MV-4-11 (cell line): Measurements from ENCODE around the gene TCAP.
"Not testable (repeated sequence)": the region's sequence is repeated elsewhere in the genome, so short reads cannot be mapped to it uniquely, and the experiment has no call there.

Experiments
- DNase-seq: peaks from one replicate; lab custom pipeline; 2025; lab: John Stamatoyannopoulos, UW

The TCAP gene

DNA sequence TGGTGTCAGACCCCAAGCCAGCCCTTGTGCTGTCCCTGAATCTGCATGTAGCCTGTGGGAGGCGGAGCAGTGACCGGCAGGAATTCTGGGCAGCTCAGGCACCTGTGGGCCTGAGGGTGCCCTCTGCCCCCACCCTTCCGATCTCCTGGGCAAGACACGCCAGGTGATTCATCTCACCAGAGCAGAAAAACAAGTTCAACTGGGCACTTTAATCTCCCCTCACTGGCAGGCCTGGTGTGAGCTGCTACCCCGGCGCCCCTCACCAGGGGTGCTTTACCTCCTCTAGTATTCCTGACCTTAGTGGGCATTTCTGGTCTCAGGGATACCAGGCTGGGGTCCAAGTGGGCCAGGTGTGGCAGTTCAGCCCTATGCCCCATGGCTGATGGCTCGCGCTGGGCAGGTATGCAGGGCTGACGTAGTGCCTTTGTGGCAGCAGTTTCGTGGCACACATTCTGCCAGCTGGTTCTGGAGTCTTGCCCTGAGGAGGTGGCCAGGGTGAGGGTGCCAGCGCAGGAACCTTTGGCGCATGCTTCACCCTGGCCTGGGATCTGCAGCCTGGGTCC, 40.7 kb downstream of the TCAP start:
- DNase-seq, result no peak

- DNase-seq, result no peak
Observed at GRCh38 chr17:39706383-39706782, 41.2 kb downstream of the TCAP start.

DNA sequence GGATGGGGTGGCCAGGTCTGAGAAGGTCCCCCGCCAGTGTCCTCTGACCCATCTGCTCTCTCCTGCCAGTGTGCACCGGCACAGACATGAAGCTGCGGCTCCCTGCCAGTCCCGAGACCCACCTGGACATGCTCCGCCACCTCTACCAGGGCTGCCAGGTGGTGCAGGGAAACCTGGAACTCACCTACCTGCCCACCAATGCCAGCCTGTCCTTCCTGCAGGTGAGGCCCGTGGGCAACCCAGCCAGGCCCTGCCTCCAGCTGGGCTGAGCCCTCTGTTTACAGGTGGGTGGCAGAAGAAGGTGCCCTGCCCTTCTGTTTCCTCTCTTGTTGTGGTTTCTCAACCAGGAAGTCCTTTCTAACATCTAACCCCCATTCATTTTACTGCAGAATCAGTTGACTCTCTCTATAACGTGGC, 41.8 kb downstream of the TCAP start:
- DNase-seq, result no peak

DNA sequence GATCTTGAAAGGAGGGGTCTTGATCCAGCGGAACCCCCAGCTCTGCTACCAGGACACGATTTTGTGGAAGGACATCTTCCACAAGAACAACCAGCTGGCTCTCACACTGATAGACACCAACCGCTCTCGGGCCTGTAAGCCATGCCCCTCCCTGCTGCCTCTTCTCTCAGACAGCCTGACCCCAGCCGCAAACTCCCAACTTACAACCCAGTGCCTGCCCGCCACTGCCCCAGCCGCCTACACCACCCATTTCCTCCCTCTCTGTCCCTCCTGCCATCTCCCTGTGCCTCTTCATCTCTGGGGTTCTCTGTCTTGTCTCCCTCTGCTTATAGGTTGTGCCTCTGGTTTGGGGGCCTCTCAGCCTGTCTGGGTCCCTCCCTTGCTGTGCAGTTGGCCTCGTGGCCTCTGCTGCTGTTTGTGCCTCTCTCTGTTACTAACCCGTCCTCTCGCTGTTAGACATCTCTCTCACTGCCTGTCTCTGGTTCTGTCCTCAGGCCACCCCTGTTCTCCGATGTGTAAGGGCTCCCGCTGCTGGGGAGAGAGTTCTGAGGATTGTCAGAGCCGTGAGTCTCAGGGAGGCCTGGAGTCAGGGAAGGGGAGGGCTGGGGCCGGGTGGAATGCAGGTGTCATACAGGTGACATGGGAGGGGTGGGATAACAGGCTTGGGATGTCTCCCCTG, 44.3 kb downstream of the TCAP start:
- no peak for DNase-seq

GRCh38 chr17:39709998-39710964, 45.1 kb downstream of the TCAP start:
- DNase-seq, result no peak

DNA sequence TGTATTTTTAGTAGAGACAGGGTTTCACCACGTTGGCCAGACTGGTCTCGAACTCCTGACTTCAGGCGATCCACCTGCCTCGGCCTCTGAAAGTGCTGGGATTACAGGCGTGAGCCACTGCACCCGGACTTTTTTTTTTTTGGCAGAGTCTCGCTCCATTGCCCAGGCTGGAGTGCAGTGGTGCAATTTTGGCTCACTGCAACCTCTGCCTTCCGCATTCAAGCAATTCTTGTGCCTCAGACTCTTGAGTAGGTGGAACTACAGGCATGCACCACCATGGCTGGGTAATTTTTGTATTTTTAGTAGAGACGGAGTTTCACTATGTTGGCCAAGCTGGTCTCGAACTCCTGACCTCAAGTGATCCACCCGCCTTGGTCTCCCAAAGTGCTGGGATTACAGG, 45.9 kb downstream of the TCAP start:
- DNase-seq, result not testable (repeated sequence)

DNA sequence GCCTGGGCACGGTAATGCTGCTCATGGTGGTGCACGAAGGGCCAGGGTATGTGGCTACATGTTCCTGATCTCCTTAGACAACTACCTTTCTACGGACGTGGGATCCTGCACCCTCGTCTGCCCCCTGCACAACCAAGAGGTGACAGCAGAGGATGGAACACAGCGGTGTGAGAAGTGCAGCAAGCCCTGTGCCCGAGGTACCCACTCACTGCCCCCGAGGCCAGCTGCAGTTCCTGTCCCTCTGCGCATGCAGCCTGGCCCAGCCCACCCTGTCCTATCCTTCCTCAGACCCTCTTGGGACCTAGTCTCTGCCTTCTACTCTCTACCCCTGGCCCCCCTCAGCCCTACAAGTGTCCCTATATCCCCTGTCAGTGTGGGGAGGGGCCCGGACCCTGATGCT, 46.7 kb downstream of the TCAP start:
- no peak for DNase-seq

- no peak for DNase-seq
Observed at GRCh38 chr17:39714234-39714633, 49.1 kb downstream of the TCAP start.

GRCh38 chr17:39715375-39716072, 50.4 kb downstream of the TCAP start:
- DNase-seq, result no peak
